Measurements from ENCODE around the gene CARTPT. TPM values are rescaled to one million over a fixed set of nuclear protein-coding genes. Genes with fewer than 3 reads are reported as not detected.

CARTPT gene
- total RNA-seq, 4 donors from 2014 or later = not detected

GRCh38 chr5:71732011-71732410 lies 12.9 kb downstream of the CARTPT start:
- no peak for TF ChIP-seq CTCF (IDR thresholded peaks at IDR 0.05; ENCODE audit: low read depth)

GRCh38 chr5:71734141-71734540 lies 15.1 kb downstream of the CARTPT start:
- TF ChIP-seq CTCF (IDR thresholded peaks at IDR 0.05; ENCODE audit: low read depth) = no peak

GRCh38 chr5:71737931-71738539 lies 19.0 kb downstream of the CARTPT start:
- no peak for TF ChIP-seq CTCF (IDR thresholded peaks at IDR 0.05; ENCODE audit: low read depth)

GRCh38 chr5:71738662-71739361 lies 19.7 kb downstream of the CARTPT start:
- TF ChIP-seq CTCF (IDR thresholded peaks at IDR 0.05; ENCODE audit: low read depth) = no peak

GRCh38 chr5:71740015-71740753 lies 21.1 kb downstream of the CARTPT start:
- TF ChIP-seq CTCF (IDR thresholded peaks at IDR 0.05; ENCODE audit: low read depth) = no peak

- no peak for TF ChIP-seq CTCF (IDR thresholded peaks at IDR 0.05; ENCODE audit: low read depth)
Measured at GRCh38 chr5:71743155-71743554, 24.1 kb downstream of the CARTPT start.
